Measurements from ENCODE around the gene KRTAP10-1. TPM values are rescaled to one million over a fixed set of nuclear protein-coding genes. Genes with fewer than 3 reads are reported as not detected.

The KRTAP10-1 gene
- total and polyA plus RNA-seq, 9 of the 15 experiments (the other 6 are each of a cell fraction or from before 2014, with no cell fraction given): not detected

DNA sequence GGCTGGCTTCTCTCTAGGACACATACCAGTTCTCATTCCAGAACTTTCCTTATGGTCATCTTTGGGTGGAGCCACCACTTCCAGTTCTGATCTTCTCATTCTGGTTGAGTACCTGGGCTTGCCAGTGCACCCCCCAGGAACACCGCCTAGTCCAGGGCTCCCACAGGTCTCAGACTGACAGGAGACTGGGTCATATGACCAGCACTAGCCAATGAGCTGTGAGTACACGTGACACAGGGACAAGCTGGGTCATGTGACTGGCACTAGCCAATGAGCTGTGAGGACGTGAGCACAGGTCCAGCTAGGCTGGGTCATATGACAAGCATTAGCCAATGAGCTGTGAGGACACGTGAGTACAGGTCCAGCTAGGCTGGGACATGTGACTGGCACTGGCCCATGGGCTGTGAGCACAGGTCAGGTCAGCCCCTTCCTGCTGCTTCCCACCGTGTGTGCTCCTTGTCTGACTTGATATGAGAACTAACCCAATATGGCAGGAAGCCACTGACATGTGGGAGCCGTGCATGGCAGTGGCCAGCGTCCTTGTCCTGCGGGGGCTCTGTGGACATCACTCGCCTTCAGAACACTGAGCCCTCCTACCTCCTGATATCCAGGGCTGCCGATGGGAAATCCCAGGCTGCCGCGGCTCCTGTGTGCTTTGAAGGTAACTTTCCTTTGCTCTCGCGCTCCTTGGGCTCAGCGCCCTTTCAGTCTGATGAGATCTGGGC, 22.7 kb downstream of the KRTAP10-1 start (continued):
- TF ChIP-seq REST (IDR thresholded peaks at IDR 0.05; ENCODE audit: borderline replicate concordance) (peak; percentile 98), REST (CRISPR knock-in tag; IDR thresholded peaks at IDR 0.05; ENCODE audit: low read depth) (0 out of 2 replicates have a peak, but pooled peaks have one; percentile 56), TAF7 (tag; IDR thresholded peaks at IDR 0.05) (0 out of 2 replicates have a peak, but pooled peaks have one; percentile 40), TAF9B (IDR thresholded peaks at IDR 0.05; ENCODE audit: partially characterized antibody) (no peak), ZNF75A (CRISPR knock-in tag; IDR thresholded peaks at IDR 0.05) (no peak), OTX1 (CRISPR knock-in tag; IDR thresholded peaks at IDR 0.05) (0 out of 2 replicates have a peak, but pooled peaks have one; percentile 70), ZNF3 (CRISPR knock-in tag; IDR thresholded peaks at IDR 0.05) (no peak), TEAD1 (CRISPR knock-in tag; IDR thresholded peaks at IDR 0.05) (0 out of 4 replicates have a peak, but pooled peaks of 1 of the 2 experiments have one; percentile 22), SNIP1 (IDR thresholded peaks at IDR 0.05; ENCODE audit: low read depth) (no peak), ZNF561 (CRISPR knock-in tag; conservative IDR thresholded peaks at IDR 0.05) (no peak), ZNF408 (CRISPR knock-in tag; IDR thresholded peaks at IDR 0.05; ENCODE audit: low read depth) (no peak), EP400 (IDR thresholded peaks at IDR 0.05) (no peak; the same call in 1 of the 2 replicates), CBX8 (IDR thresholded peaks at IDR 0.05; ENCODE audit: borderline replicate concordance, extremely low read depth, low read depth, low read length, poor library complexity, severe bottlenecking) (no peak), ZNF175 (CRISPR knock-in tag; IDR thresholded peaks at IDR 0.05; ENCODE audit: low read depth) (peak; percentile 86; the same call in 1 of the 2 replicates), MAFG (tag; conservative IDR thresholded peaks at IDR 0.05) (no peak), FOXK2 (conservative IDR thresholded peaks at IDR 0.05 in 1 of 2, IDR thresholded peaks at IDR 0.05 in 1 of 2; ENCODE audit: low read depth in 2 of 2) (peak in 1 of 2 experiments; percentile 84; a peak in 1 of 4 replicates)
- TF ChIP-seq, protein P1, sequence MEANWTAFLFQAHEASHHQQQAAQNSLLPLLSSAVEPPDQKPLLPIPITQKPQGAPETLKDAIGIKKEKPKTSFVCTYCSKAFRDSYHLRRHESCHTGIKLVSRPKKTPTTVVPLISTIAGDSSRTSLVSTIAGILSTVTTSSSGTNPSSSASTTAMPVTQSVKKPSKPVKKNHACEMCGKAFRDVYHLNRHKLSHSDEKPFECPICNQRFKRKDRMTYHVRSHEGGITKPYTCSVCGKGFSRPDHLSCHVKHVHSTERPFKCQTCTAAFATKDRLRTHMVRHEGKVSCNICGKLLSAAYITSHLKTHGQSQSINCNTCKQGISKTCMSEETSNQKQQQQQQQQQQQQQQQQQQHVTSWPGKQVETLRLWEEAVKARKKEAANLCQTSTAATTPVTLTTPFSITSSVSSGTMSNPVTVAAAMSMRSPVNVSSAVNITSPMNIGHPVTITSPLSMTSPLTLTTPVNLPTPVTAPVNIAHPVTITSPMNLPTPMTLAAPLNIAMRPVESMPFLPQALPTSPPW (CRISPR knock-in tag; IDR thresholded peaks at IDR 0.05): no peak

All from K562 (cell line).